Transverse colon (tissue), 3 donors: Measurements from ENCODE around the gene BCL2L13.

Experiments used
- EP300 ChIP-seq: sonication (generic); formaldehyde crosslinking; IDR thresholded peaks from one replicate; pipeline ENCODE4 v1.6.1; 2017; ENCODE audit warnings: antibody characterized with exemption, low read depth
- POLR2A ChIP-seq: fragments of 450-650 bp; IDR thresholded peaks from one replicate; pipeline ENCODE4 v1.6.1; 2016; ENCODE audit warnings: antibody characterized with exemption, mild to moderate bottlenecking, moderate library complexity
- TF ChIP-seq, protein P1 (sequence below), 5 experiments: fragments of 200-600 bp in 3 of 5; fragments of 450-650 bp in 2 of 5; sonication (generic) in 3 of 5; IDR thresholded peaks; 1 replicate in 2 of 5; 2 replicates in 3 of 5; pipeline ENCODE4 v1.5.1; 2016 to 2017; ENCODE audit warnings: antibody characterized with exemption in 5 of 5, inconsistent platforms in 3 of 5, mild to moderate bottlenecking in 2 of 5, moderate library complexity in 1 of 5

- TF ChIP-seq, protein P1, sequence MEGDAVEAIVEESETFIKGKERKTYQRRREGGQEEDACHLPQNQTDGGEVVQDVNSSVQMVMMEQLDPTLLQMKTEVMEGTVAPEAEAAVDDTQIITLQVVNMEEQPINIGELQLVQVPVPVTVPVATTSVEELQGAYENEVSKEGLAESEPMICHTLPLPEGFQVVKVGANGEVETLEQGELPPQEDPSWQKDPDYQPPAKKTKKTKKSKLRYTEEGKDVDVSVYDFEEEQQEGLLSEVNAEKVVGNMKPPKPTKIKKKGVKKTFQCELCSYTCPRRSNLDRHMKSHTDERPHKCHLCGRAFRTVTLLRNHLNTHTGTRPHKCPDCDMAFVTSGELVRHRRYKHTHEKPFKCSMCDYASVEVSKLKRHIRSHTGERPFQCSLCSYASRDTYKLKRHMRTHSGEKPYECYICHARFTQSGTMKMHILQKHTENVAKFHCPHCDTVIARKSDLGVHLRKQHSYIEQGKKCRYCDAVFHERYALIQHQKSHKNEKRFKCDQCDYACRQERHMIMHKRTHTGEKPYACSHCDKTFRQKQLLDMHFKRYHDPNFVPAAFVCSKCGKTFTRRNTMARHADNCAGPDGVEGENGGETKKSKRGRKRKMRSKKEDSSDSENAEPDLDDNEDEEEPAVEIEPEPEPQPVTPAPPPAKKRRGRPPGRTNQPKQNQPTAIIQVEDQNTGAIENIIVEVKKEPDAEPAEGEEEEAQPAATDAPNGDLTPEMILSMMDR (IDR thresholded peaks at IDR 0.05): no peak
- no peak for TF ChIP-seq POLR2A
- no peak for TF ChIP-seq EP300
Measured at GRCh38 chr22:17674152-17674551, 35.6 kb downstream of the BCL2L13 start.
